Heart right ventricle (tissue), 16 donors: ENCODE measurements around the gene KNCN. TPM values are rescaled to one million over a fixed set of nuclear protein-coding genes. Genes with fewer than 3 reads are reported as not detected.

Source experiments
- ATAC-seq, 8 donors: fragments of 200-7000 bp; cut with Tn5 transposase; one replicate each; pipeline ENCODE4 v1.9.1; 2020; ENCODE audit warnings: mild to moderate bottlenecking in 8 of 8, moderate library complexity in 8 of 8, moderate number of reproducible peaks in 1 of 8
- DNase-seq, 2 donors: peaks; one replicate each; pipeline ENCODE4 v3.0.0-alpha.2; 2020
- H3K27ac ChIP-seq, 10 donors: fragments of 200-600 bp; sonication (generic) in 2 of 10; one replicate each; pipeline versions ENCODE4 v1.5.0 to v1.8.0; 2020 to 2022; ENCODE audit warnings: mild to moderate bottlenecking in 3 of 10
- H3K27me3 ChIP-seq, 7 donors: fragments of 200-600 bp; one replicate each; pipeline ENCODE4 v1.8.0; 2021 to 2022; ENCODE audit warnings: mild to moderate bottlenecking in 2 of 7
- H3K36me3 ChIP-seq, 9 donors: fragments of 200-600 bp; sonication (generic) in 1 of 9; one replicate each; pipeline versions ENCODE4 v1.5.0 to v1.8.0; 2020 to 2022; ENCODE audit warnings: mild to moderate bottlenecking in 2 of 9
- H3K4me1 ChIP-seq, 9 donors: fragments of 200-600 bp; sonication (generic) in 1 of 9; one replicate each; pipeline versions ENCODE4 v1.5.0 to v1.8.0; 2020 to 2022; ENCODE audit warnings: mild to moderate bottlenecking in 4 of 9
- H3K4me3 ChIP-seq, 10 donors: fragments of 200-600 bp; sonication (generic) in 2 of 10; one replicate each; pipeline versions ENCODE4 v1.5.0 to v1.8.0; 2020 to 2022; ENCODE audit warnings: mild to moderate bottlenecking in 7 of 10, moderate library complexity in 2 of 10
- H3K9me3 ChIP-seq, 11 donors: fragments of 200-600 bp in 10 of 11; sonication (generic) in 2 of 11; one replicate each; pipeline versions ENCODE4 v1.5.0 to v1.8.0; 2013 to 2022; ENCODE audit warnings: mild to moderate bottlenecking in 2 of 11, control low read depth in 1 of 11, moderate library complexity in 1 of 11
- CTCF ChIP-seq, 9 donors: fragments of 200-600 bp; sonication (generic) in 2 of 9; IDR thresholded peaks; one replicate each; pipeline versions ENCODE4 v1.5.0 to v1.8.0; 2021 to 2022; ENCODE audit warnings: antibody characterized with exemption in 9 of 9, mild to moderate bottlenecking in 5 of 9, moderate library complexity in 1 of 9
- WGBS, 2 donors: extraction: QIAGEN DNeasy Blood & Tissue Kit; methylation state at CpG; one replicate each; pipeline ENCODE4 v1.1.7; 2013; ENCODE audit warnings: inconsistent platforms in 1 of 2; 5-methylcytosine and 5-hydroxymethylcytosine counted together
- intact Hi-C, 10 donors: fragments of 100-400 bp; cut with DNase I; formaldehyde crosslinking; loops; one replicate each; pipeline versions ENCODE4 v1.11.1 to v1.14.2; 2022
- polyA plus RNA-seq, 2 donors: library from polyadenylated mRNA; stranded (reverse); fragments of 200-250 nt; gene quantifications; one replicate each; pipeline ENCODE4 v1.2.3, GENCODE V29; 2013
- total RNA-seq, 10 donors: library from RNA; stranded (reverse); fragmentation: NEBNext Ultra II Directional in 3 of 10; extraction: Animal tissue kit (Norgen Biotek cat#: 25700) in 3 of 10; gene quantifications; one replicate each; pipeline versions ENCODE4 v1.2.1 to v1.2.4, GENCODE V29; 2021 to 2023
- donor health status: Arrhythmogenic right ventricular cardiomyopathy.
- donor health status: ischemic (EF 13 %, LVEDD 7.1; RV severe dilation, severe dysfunction).
- donor health status: healthy with polysubstance abuse.
- donor health status: DM: no; HTN: yes; CAD: no.
- donor health status: DM: no; HTN: no; CAD: no.
- donor health status: ischemic (EF 25% LVEDD 6.9; RV normal size, moderate dysfunction).
- donor health status: ischemic (EF 25% LVEDD 5.7; RV mildly dilated, moderate dysfunction).
- donor health status: healthy.
- donor health status: DM: yes; HTN: yes; CAD: no.
- donor health status: Ischemic cardiomyopathy.
- donor health status: ischemic (EF 35%, LVEDD 5.7; RV mildly dilated, moderate dysfunction).
- donor health status: nonischemic (EF 11% LVEDD 7.7; RV severe dilation, severe dysfunction).
- donor health status: DM: yes; HTN: yes; CAD: no.
- donor health status: PGD.
- donor health status: ischemic (EF 29% LVEDD 5.4; RV normal size, mild dysfunction).
- donor health status: nonischemic (EF 23%, LVEDD 6.1; RV moderate dilation, normal function).

The KNCN gene
- total and polyA plus RNA-seq, 12 donors: not detected

GRCh38 chr1:46515576-46515975 lies 35.9 kb downstream of the KNCN start:
- H3K9me3 ChIP-seq: no peaks in the 10 kb centered on the region
- TF ChIP-seq CTCF (IDR thresholded peaks at IDR 0.05): no peak
- no peak for ATAC-seq
- no peak overlapping the region for H3K4me3 ChIP-seq
- intact Hi-C loops: no loop called here
- peaks cover 0 to 91% (median 68%) of the 10 kb centered on the region in 7 donors for H3K27me3 ChIP-seq
- no peaks in the 10 kb centered on the region for H3K4me1 ChIP-seq
- 88 to 90% methylated on average over 6 of the region's 6 CpGs for WGBS, 2 donors
- H3K36me3 ChIP-seq: no peaks in the 10 kb centered on the region
- DNase-seq: no peak
- H3K27ac ChIP-seq: no peak overlapping the region

- WGBS, 2 donors: 59 to 66% methylated on average over 5 of the region's 5 CpGs
- Histone ChIP-seq H3K4me1 (no peaks in the 10 kb centered on the region), H3K4me3 (no peak overlapping the region), H3K9me3 (no peaks in the 10 kb centered on the region), H3K27me3 (peaks cover 0 to 77% (median 53%) of the 10 kb centered on the region in 7 donors), H3K36me3 (no peaks in the 10 kb centered on the region), H3K27ac (no peak overlapping the region)
- intact Hi-C loops: no loop called here
- ATAC-seq (no peak), DNase-seq (no peak)
- no peak for TF ChIP-seq CTCF (IDR thresholded peaks at IDR 0.05)
Measured at GRCh38 chr1:46513536-46513935, 37.9 kb downstream of the KNCN start.

DNA sequence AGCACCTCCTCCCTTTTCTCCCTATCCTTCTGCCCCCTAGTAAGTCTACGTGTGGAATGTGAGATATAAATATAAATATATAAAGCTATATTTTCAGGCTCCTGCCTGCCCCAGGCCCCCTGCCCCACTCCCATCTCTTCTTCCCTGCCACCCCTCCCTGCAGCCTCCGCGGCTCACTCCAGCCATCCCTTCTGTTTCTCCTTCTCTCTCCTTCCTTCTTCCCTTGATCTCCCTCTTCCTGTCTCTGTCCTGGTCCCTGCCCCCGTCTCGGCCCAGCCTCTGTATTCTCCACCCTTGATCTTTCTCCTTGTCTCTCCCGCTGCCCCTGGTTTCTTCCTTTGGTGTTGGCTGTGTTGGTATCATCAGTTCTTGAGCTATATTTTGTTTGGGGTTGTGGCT lies 38.7 kb downstream of the KNCN start:
- Histone ChIP-seq H3K27ac (no peak overlapping the region), H3K4me1 (no peaks in the 10 kb centered on the region), H3K9me3 (no peaks in the 10 kb centered on the region), H3K4me3 (no peak overlapping the region), H3K36me3 (no peaks in the 10 kb centered on the region), H3K27me3 (peaks cover 0 to 76% (median 45%) of the 10 kb centered on the region in 7 donors)
- ATAC-seq (no peak), DNase-seq (no peak)
- no peak for TF ChIP-seq CTCF (IDR thresholded peaks at IDR 0.05)
- WGBS, 2 donors: 43 to 56% methylated on average over 6 of the region's 6 CpGs
- intact Hi-C loops: no loop called here

DNA sequence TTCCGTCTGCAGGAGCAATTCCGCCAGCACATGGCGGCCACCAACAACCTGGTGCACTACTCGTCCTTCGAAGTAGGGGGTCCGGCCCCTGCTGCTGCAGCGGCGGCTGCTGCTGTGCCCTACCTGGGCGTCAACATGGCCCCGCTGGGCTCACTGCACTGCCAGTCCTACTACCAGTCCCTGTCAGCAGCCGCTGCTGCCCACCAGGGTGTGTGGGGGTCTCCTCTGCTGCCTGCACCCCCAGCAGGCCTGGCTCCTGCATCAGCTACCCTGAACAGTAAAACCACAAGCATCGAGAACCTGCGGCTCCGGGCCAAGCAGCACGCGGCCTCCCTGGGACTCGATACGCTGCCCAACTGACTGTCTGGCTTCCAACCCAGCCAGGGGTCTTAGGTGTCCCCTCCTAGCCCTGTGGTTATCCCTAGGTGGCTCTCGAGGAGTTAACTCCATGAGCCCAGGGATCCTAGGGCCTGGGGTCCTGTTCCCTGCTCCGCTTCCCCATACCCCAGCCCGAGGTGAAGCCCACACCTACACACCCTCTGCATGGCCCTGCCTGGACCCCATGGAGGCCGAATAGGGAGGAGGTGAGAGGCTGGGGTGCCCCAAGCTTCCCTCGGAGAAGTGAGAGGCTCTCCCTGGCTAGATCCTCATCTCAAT lies 39.2 kb downstream of the KNCN start:
- no peaks in the 10 kb centered on the region for H3K9me3 ChIP-seq
- DNase-seq: no peak
- no peak for ATAC-seq
- WGBS, 2 donors: 76 to 81% methylated on average over 23 of the region's 23 CpGs
- no peak overlapping the region for H3K4me3 ChIP-seq
- H3K4me1 ChIP-seq: no peaks in the 10 kb centered on the region
- no peaks in the 10 kb centered on the region for H3K36me3 ChIP-seq
- intact Hi-C loops: no loop called here
- H3K27ac ChIP-seq: no peak overlapping the region
- TF ChIP-seq CTCF (IDR thresholded peaks at IDR 0.05): no peak
- peaks cover 0 to 70% (median 40%) of the 10 kb centered on the region in 7 donors for H3K27me3 ChIP-seq
